EH (cell line): ENCODE measurements around the gene EFNA2.
"Not testable (repeated sequence)": the region's sequence is repeated elsewhere in the genome, so short reads cannot be mapped to it uniquely, and the experiment has no call there.

Experiments
- DNase-seq: peaks from one replicate; pipeline ENCODE4 v3.0.0-alpha.2; 2015; ENCODE audit warnings: low read depth

Gene EFNA2

DNA sequence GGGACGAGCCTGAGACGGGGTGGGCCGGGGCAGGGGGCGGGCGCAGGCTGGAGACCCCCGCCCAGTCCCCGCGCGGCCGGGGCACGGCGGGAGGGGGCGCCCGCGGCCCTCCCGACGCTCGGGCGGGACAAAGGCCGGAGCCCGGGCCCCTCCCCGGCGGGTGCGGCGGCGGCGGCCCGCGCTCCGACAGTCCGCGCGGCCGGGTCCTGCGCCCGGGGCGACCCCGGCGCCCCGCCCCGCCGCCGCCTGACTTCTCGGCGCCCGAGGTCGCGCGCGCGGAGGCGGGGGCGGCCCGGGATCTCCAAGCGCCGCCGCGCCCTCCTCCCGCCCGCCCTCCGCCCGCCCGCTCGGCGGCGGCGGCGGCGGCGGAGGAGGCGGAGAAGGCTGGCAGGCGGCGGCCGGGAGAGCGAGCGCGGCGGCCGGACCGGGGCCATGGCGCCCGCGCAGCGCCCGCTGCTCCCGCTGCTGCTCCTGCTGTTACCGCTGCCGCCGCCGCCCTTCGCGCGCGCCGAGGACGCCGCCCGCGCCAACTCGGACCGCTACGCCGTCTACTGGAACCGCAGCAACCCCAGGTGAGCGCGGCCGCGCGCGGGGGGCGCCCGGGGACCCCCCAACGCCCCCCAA lies at the start of gene EFNA2:
Gene EFNA2, plus strand, starts transcription at position 137 of the 624 bp plus-strand sequence. Its CDS starts 296 bp downstream, at position 433.
- DNase-seq: no peak

DNA sequence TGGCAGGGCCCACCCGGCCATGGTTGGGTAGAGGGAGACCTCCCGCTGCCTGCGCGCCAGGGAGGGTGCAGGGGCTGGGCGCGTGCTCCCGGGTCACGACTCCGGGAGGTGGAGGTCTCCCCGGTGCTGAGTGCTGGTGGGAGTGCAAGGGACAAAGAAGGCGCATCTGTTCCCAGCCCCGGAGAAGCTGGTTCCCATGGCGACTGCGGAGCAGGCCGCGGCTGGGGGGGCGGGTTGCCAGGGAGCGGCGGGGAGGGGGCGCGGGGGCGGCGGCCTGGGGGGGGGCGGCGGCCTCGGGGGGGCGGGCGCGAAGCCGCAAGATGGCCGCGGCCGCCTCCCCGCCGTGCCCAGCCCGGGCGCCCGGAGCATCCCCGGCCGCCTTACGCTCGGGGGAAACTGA lies 49.1 kb upstream of the EFNA2 start:
- DNase-seq: no peak

DNA sequence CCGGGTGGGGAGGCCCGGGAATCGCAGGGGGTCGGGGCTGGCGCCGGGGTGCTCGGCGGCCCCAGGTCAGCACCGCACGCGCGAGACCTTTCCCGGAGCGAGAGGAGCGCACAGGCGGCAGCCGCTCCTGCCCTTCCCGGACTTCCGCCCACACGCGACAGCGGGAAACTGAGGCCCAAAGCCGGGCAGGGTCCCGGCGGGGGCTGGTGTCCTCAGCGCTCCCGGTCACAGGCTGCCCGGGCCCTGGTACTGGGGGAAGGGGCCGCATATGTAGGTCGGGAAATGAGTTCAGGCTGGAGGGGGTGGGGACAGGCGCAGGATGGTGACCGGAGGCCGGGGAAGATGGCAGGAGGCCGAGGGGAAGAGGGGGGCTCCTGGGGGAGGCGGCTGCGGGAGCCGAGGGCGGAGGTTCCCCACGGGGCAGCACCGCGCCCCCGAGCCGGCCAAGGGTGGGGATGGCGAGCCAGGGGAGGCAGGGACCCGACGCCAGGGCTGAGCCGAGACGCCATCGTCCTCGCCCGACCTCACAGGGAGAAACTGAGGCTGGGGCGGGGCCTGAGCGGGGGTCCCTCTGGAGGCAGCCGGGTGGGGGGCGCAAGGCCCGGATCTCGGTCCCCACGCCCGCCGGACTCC lies 48.5 kb upstream of the EFNA2 start:
- DNase-seq: peak; percentile 53

DNA sequence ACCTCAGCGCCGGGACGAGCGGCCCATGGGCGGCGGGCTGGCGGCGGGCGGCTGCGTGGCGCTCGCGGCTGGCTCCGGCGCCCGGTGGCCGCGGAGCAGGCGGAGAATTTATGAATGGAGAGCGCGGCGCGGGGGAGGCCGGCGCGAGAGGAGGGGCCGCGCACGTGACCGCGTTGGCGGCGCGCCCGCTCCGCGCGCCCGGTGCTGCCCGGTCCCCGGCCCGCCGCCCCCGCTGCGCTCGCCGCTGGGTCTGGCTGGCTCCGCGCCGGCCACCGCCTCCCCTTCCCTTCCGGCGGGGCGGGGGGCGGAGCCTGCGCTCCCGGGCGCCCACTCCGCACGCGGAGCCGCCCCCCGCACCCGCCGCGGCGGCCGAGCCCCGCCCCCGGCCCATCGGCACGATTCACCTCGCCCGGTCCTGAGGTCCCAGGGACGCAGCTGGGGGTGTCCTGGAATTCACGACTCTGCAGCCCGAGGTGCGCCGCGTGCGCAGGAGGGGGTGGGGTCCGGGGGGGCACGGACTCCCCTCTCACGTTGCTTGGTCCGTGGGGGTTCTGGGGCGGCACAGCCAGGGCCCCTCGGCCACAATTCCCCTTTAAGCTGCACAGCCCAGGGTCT lies 47.8 kb upstream of the EFNA2 start, which contains the start of gene CBARP:
Gene CBARP, minus strand, starts transcription at position 252 of the 615 bp plus-strand sequence. CDS start 1,905 bp downstream, outside the sequence.
- peak; percentile 51 for DNase-seq

DNA sequence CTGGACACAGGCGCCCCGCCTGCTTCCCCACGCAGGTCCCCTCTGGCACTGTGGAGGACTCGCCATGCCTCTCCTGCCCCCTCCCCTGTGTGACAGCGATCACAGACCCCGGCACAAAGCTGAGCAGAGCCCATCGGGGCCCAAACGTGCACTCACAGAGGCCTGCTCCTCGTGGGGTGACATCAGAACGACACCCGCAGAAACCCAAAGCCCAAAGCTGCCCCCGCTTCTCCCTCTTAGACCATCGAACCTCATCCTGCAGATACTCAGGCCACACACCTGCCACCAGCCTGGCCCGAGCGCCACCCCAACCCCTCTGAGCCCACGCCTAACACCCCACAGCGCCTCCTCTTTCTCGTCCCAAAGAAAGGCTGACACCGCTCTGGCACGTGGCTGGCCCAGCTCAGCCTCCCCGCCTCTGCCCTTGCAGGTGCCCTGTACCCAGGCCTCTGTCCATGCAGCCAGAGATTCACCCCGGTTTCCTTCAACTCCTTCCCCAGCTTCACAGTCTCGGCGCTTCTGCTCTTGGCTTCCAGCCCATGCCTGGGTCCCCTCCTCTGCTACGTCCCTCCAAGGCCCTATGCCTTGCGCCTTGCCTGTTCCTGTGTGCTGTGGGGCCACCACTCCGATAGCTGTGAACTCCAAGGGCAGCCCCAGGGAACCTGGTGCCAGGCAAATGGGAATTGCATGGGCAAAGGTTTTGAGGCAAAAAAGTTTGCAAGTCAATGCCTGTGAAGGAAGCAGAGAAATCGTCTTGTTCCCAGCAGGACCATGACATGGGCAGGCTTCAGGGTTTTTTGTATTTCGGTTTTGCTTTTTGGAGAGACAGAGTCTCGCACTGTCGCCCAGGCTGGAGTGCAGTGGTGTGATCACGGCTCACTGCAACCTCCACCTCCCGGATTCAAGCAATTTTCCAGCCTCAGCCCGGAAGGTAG lies 47.0 kb upstream of the EFNA2 start:
- no peak for DNase-seq

DNA sequence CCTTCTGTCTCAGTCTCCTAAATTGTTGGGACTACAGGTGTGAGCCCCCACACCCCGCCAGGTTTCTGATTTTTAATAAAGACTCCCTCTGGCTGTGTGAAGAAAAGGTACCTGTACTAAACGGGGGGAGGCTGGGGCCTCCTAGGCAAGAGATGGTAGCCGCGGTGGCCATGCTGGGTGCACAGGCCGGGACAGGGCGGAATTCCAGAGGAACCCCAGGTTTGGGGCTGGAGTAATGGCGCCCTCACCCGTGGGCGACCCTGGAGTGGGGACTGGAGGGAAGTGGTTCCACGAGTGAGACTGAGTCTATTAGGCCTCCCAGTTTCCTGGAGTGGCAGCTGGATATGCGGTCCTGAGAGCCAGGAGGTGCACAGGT lies 46.3 kb upstream of the EFNA2 start:
- DNase-seq: no peak

DNA sequence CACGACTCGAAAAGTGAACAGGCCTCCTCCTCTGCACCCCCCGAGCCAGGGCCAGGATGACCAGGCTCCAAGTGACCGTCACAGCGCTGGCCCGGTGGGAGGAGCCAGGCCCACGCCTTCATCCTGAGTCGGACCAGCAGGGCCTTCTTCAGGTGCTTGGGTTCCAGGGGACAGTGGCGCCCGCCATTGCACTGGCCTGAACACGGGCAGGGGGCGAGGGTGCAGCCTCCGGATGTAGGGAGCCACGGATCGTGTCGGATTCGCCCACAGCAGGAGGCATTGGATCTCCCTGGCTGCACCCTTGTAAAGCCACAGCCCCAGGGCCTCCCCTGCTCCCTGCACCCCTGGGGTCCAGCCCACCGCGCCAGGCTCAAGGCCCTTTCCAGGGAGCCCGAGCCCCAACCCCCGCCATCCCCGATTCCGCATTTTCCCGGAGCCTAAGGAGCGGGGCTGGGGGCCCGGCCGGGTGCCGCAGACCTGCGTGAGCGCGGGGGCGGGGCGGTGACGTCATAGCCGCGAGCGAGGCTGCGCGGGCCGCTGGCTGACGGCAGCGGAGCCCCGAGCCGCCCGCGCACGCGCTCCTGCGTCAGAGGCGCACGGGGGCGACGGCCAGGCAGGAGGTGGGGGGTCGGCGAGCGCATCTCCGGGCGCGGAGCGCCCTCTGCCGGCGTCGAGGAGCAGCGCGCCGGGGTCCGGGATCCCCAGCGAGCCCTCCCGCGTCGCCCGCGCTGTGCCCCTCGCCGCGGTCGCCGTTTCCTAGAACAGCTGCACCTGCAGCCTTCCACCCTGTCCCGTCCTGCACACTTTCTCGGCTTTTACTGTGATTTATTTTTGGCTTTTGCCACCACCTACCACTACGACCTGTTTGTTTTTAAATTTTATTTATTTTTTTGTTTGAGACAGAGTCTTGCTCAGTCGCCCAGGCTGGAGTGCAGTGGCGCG lies 45.6 kb upstream of the EFNA2 start:
- DNase-seq: peak; percentile 88

DNA sequence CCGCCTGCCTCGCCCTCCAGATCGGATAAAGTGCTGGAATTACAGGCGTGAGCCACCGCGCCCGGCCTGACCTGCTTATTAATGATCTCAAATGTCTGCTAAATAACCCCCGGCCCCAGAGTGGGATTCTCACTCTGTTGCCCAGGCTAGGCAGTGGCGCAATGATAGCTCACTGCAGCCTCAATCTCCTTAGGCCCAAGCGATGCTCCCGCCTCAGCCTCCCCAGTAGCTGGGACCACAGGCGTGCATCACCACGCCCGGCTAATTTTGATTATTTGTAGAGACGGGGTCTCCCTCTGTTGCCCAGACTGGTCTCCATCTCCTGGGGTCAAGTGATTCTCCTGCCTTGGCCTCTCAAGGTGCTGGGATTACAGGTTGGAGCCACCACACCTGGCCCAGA lies 44.7 kb upstream of the EFNA2 start:
- DNase-seq: no peak

DNA sequence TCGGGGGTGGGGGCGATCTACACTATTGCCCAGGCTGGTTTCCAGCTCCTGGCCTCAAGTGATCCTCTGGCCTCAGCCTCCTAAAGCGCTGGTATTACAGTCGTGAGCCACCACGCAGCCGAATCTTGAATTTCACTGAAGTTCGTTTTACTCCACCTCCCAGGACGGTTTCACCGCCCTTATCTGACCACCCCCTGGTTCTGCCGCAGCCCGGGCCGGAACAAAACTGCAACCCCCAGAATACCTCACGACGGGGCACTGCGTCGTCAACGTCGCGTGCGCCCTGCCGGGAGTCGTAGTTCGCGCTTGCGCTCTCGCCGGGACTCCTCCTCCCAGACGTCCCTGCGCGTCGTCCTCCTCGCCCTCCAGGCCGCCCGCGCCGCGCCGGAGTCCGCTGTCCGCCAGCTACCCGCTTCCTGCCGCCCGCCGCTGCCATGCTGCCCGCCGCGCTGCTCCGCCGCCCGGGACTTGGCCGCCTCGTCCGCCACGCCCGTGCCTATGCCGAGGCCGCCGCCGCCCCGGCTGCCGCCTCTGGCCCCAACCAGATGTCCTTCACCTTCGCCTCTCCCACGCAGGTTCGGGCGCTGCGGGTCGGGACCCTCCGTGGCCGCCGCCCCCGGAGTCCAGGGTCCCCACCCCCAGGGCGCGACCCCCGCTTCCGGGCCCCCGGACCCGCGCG lies 44.1 kb upstream of the EFNA2 start, which contains the start of gene ATP5F1D:
Gene ATP5F1D, plus strand, starts transcription at position 335 of the 679 bp plus-strand sequence. Its CDS starts 100 bp downstream, at position 435.
- DNase-seq: peak; percentile 95

DNA sequence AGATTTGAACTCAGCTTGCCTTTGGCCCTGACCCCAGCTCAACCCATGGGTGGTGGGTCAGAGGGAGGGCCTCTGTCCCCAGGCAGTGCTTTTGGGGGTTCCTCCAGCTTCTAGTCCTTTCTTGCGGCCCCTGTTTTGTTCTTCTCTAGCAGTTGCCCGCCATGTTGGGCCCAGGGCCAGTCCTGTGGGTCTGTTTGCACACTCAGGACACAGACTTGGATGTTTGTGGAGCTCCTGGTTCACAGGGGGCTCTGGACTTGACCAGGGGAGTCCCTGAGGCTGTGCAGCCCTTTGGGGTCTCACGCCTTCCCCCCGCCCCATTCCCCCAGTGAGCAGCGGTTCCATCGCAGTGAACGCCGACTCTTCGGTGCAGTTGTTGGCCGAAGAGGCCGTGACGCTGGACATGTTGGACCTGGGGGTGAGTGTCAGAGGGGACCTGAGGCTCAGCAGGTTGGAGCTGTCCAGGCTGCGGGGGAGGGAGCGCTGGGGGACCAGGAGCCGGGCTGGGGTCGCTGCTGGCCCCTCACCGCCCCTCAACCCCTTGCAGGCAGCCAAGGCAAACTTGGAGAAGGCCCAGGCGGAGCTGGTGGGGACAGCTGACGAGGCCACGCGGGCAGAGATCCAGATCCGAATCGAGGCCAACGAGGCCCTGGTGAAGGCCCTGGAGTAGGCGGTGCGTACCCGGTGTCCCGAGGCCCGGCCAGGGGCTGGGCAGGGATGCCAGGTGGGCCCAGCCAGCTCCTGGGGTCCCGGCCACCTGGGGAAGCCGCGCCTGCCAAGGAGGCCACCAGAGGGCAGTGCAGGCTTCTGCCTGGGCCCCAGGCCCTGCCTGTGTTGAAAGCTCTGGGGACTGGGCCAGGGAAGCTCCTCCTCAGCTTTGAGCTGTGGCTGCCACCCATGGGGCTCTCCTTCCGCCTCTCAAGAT lies 41.6 kb upstream of the EFNA2 start:
- peak; percentile 85 for DNase-seq

DNA sequence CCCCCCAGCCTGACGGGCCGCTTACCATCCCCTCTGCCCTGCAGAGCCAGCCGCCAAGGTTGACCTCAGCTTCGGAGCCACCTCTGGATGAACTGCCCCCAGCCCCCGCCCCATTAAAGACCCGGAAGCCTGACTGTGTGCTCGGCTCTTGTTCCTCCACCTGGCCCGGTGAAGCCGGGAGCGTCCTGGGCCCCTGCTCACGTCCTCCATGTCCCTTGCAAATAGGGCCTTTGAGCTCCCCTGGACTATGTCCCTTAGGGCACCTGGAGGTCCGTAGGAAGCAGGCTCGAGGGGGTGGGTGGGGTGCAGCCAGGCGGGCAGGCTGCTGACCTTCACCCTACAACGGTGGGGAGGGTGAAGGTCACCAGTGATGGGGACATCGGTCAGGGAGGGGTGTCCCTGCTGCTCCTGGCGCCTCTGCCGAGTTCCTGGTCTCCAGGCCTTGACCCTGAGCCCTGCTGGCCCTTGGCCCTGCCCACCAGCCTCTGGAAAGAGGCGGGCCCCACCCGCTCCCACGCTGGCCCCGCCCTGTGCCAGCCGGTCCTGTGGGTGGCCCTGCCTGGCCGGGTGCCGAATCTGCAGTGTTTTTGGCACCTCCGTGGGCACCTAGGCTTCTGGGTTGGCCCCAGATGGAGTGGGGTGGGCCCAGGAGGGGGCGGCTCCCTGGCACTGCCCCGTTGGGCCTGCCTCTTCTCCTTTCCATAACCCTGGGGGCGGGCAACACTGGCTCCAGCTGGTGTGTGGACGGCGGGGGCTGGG lies 40.8 kb upstream of the EFNA2 start:
- DNase-seq: no peak

DNA sequence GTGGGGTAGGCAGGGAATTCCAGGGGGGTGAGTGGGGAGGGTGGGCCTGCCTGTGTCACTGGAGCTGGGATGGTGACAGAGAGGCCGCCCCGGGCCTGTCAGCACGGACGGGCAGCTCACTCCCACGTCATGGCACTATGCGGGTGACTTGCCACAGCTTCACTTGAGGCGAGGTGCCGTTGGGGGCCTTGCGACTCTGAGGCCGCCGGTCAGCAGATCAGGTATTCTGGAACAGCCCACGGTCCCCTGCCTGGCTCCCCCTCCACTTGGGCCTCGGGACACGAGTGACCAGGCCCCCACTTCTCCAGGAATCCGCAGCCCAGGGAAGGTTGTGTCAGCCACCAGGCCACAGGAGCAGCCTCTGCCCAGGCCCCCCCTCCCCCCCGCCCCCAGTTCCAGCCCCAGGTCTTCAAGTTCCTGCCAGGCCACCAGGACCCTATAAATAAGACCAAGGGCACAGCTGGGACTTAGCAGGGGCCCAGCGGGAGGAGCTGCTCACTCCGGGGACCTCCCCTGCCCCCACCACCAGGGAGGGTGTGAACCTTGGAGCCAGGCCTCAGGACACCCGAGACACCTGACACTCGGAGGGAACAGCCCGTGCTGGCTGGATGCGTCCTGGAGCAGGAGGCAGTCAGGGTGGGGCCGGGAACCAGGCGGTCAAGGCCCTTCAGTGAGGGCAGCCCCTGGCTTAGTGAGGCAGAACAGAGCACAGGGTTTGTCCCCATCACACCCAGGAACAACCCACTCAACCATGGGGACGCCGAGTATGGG lies 40.0 kb upstream of the EFNA2 start:
- no peak for DNase-seq

DNA sequence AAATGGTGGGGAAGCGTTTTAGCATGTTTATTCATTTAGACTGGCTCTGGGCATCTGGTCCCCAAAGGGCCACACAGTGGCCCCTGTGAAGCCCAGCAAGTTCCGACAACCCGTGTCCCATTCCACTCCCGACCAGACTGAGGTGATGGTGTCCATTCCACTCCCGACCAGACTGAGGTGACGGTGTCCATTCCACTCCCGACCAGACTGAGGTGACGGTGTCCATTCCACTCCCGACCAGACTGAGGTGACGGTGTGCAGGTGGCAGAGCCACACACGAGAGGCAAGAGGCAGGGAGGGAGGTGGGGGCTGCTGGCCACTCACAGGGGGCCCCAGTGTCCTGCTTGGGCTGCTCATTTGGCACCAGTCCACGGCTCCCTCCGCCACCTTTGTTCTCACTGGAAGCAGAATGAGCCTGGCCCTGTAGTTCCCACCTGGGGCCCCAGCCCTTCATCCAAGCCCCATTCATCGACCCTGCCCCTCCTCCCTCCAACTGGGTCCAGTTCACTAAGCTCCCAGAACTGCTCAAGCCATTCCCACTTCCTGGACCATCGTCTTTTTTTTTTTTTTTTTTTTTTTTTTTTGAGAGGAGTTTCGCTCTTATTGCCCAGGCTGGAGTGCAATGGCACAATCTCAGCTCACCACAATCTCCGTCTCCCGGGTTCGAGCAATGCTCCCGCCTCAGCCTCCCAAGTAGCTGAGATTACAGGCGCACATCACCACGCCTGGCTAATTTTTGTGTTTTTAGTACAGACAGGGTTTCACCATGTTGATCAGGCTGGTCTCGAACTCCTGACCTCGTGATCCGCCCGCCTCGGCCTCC lies 39.2 kb upstream of the EFNA2 start:
- not testable (repeated sequence) for DNase-seq

DNA sequence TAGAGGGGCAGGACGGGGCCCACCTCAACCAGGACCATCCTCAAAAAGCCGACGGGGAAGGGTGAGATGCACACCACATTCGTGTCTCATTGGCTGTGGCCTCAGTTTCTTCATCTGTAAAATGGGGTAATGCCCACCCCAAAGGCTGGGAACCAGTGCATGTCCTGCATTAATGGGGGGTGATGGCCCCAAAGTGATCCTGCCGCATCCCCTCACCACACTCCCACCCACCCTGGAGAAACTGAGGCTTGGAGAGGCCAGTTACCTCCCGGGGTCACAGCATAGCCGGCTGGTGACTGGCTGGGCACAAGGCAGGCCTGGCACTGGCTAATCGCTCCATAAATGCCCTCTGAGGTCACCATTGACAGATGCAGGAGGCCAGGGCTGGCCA lies 37.9 kb upstream of the EFNA2 start:
- DNase-seq: no peak

DNA sequence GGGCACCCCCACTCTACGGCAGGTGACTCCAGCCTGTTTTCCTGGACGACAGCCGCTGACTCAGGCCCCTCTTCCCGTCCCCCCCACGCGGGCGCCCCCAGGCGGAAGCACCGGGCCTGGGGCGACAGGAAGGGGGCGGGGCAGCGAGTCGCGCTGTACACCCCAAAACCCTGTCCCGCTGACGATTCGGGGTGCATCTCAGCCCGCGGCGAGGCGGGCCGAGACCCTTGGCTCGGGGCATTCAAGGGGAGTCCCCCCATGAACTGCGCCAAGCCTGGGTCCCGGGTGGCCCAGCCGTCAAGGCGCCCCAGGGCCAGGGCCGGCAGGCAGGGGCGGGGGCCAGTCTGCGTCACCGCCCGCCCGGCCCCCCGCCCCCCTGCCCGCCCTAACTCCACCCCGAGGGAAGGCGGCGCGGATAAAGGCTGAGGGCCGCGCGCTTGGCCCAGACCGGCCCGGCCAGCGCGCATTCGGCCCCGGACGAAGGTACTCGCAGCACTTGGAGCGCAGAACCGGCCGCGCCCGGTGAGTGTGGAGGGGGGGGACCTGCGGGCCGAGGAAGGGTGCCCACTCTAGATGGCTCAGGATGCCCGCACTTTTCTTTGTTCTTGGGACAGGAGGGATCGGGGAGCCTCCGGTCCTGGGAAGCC lies 37.4 kb upstream of the EFNA2 start, which contains the start of gene MIDN:
Gene MIDN, plus strand, starts transcription at position 445 of the 647 bp plus-strand sequence. CDS start 1,714 bp downstream, outside the sequence.
- peak; percentile 89 for DNase-seq

DNA sequence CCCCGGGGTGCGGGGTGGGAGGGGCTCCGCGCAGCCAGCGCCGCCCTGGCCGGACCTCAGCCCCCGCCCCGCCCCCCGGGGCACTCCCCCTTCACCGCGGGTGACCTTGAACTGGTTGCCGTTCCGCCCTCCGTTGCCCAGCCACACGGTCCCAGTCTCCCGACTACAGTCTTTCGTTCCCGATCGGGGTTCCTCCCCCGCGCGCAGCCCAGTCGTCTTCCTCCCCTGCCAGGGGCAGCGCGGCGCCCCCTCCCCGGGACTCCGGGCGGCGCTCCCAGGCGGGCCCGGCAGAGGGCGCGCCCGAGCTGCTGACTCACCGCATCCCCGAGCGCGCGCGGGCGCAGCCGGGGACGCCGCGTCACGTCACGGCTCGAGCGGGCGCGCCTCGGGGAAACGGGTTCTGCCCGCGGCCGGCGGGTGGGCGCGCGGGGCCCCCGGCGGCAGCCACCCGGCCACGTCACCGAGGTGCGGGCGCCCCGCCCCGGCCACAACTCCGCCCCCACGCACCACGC lies 36.8 kb upstream of the EFNA2 start:
- peak; percentile 85 for DNase-seq
